ENCODE data around the gene C12orf75. TPM values are rescaled to one million over a fixed set of nuclear protein-coding genes. Genes with fewer than 3 reads are reported as not detected.

C12orf75 gene
- 189 to 310 TPM (median 286 TPM) in 3 replicates for total RNA-seq
- long read RNA-seq, transcript C12orf75-208 (5 exons, 1,329 nt) = minor isoform, 6 of 418 reads
- long read RNA-seq, transcript C12orf75-206 (6 exons, 291 nt) = minor isoform, 7 of 418 reads
- long read RNA-seq, transcript C12orf75-201 (6 exons, 1,366 nt) = major isoform, 383 of 418 reads
- long read RNA-seq, partial matches to known transcripts = 3 of 418 reads
- long read RNA-seq, other reads (novel, unspliced or antisense) = 19 of 418 reads

GRCh38 chr12:105330283-105330930 is at the start of gene C12orf75:
Gene C12orf75 (plus strand): TSS chr12:105330691. CDS start chr12:105330892, 201 bp downstream.
- TF ChIP-seq, protein P1, sequence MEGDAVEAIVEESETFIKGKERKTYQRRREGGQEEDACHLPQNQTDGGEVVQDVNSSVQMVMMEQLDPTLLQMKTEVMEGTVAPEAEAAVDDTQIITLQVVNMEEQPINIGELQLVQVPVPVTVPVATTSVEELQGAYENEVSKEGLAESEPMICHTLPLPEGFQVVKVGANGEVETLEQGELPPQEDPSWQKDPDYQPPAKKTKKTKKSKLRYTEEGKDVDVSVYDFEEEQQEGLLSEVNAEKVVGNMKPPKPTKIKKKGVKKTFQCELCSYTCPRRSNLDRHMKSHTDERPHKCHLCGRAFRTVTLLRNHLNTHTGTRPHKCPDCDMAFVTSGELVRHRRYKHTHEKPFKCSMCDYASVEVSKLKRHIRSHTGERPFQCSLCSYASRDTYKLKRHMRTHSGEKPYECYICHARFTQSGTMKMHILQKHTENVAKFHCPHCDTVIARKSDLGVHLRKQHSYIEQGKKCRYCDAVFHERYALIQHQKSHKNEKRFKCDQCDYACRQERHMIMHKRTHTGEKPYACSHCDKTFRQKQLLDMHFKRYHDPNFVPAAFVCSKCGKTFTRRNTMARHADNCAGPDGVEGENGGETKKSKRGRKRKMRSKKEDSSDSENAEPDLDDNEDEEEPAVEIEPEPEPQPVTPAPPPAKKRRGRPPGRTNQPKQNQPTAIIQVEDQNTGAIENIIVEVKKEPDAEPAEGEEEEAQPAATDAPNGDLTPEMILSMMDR (IDR thresholded peaks at IDR 0.05) = no peak
- DNase-seq (ENCODE audit: low spot score) = peak; percentile 95
- Mint-ChIP-seq H3K27me3 (ENCODE audit: low read depth) (no peaks in the 10 kb centered on the region), H3K27ac (ENCODE audit: unreplicated experiment) (peak within 1 kb of the TSS; percentile 87), H3K9me3 (ENCODE audit: low read depth) (no peaks in the 10 kb centered on the region), H3K36me3 (ENCODE audit: low read depth) (no peaks in the 10 kb centered on the region), H3K4me1 (ENCODE audit: low read depth) (peaks cover 58% of the 10 kb centered on the region), H3K4me3 (ENCODE audit: unreplicated experiment) (peak within 1 kb of the TSS; percentile 80)

- no peaks in the 10 kb centered on the region for H3K36me3 Mint-ChIP-seq (ENCODE audit: low read depth)
- no peaks in the 10 kb centered on the region for H3K4me1 Mint-ChIP-seq (ENCODE audit: low read depth)
- H3K27me3 Mint-ChIP-seq (ENCODE audit: low read depth) = no peaks in the 10 kb centered on the region
- no peaks in the 10 kb centered on the region for H3K9me3 Mint-ChIP-seq (ENCODE audit: low read depth)
- H3K27ac Mint-ChIP-seq (ENCODE audit: unreplicated experiment) = no peak overlapping the region
- no peak overlapping the region for H3K4me3 Mint-ChIP-seq (ENCODE audit: unreplicated experiment)
- no peak for DNase-seq (ENCODE audit: low spot score)
- TF ChIP-seq, protein P1 (IDR thresholded peaks at IDR 0.05) = no peak
These were observed 49.4 kb upstream of the C12orf75 start for GRCh38 chr12:105280966-105281693.

DNA sequence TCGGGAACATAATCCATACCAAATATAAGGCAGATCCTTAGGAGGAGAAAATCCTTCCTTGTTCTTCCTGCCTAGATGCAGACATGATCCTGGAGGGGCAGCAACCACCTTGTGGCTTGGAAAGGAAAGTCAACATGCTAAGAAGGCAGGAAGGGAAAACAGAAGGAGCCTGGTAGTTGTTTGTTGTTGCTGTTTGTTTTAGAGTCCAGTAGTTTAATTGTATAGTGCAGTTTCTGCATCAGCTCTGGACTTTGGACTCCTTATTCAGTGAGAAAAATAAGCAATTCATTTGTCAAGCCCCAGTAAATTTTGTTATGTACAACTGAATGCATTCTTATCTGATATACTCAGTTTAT is 48.8 kb upstream of the C12orf75 start:
- no peak for DNase-seq (ENCODE audit: low spot score)
- Mint-ChIP-seq H3K36me3 (ENCODE audit: low read depth) (no peaks in the 10 kb centered on the region), H3K27ac (ENCODE audit: unreplicated experiment) (no peak overlapping the region), H3K9me3 (ENCODE audit: low read depth) (no peaks in the 10 kb centered on the region), H3K4me1 (ENCODE audit: low read depth) (no peaks in the 10 kb centered on the region), H3K4me3 (ENCODE audit: unreplicated experiment) (no peak overlapping the region), H3K27me3 (ENCODE audit: low read depth) (no peaks in the 10 kb centered on the region)
- TF ChIP-seq, protein P1 (IDR thresholded peaks at IDR 0.05) = no peak

DNA sequence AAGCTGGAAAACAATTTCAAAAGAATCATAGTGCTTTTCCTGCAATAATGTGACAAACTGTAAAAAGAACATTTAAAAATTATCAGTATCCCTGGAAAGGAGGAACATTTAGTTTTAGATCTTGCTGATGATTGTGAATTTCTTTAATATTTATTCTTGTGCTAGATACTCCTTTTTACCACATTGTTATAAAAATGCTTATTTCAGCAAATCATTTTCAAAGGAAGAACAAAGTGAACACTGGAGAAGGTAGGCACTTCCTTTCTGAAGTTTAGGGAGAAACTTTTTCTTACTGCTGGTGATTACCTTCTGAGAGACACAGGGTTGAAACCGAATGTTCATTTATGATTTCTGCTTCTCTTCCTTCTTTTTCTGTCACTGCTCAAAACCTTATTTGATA is 45.1 kb upstream of the C12orf75 start:
- no peak for DNase-seq (ENCODE audit: low spot score)
- no peak overlapping the region for H3K27ac Mint-ChIP-seq (ENCODE audit: unreplicated experiment)
- H3K27me3 Mint-ChIP-seq (ENCODE audit: low read depth) = no peaks in the 10 kb centered on the region
- no peak overlapping the region for H3K4me3 Mint-ChIP-seq (ENCODE audit: unreplicated experiment)
- TF ChIP-seq, protein P1 (IDR thresholded peaks at IDR 0.05) = no peak
- no peaks in the 10 kb centered on the region for H3K9me3 Mint-ChIP-seq (ENCODE audit: low read depth)
- H3K36me3 Mint-ChIP-seq (ENCODE audit: low read depth) = no peaks in the 10 kb centered on the region
- H3K4me1 Mint-ChIP-seq (ENCODE audit: low read depth) = no peaks in the 10 kb centered on the region

DNA sequence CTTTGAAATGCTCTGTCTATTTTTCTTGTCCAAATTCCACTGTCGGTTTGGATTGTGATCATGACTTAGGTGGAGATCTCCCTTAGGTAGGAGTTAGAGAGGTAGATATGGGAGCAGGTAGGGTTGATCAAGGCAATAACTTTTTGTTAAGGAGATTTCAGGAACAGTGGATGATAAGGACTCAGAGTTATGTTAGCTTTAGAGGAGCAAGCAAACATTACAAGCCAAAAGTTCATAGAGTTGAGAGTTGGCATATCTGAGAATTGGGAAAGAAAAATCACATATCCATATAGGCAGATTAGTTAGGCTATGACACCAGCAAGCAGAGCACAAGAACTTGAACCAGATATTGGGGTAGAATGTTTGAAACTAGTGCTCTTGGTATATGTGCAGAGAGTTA is 43.1 kb upstream of the C12orf75 start:
- Mint-ChIP-seq H3K4me3 (ENCODE audit: unreplicated experiment) (no peak overlapping the region), H3K27ac (ENCODE audit: unreplicated experiment) (no peak overlapping the region), H3K4me1 (ENCODE audit: low read depth) (peaks cover 6% of the 10 kb centered on the region), H3K36me3 (ENCODE audit: low read depth) (no peaks in the 10 kb centered on the region), H3K9me3 (ENCODE audit: low read depth) (no peaks in the 10 kb centered on the region), H3K27me3 (ENCODE audit: low read depth) (no peaks in the 10 kb centered on the region)
- no peak for DNase-seq (ENCODE audit: low spot score)
- TF ChIP-seq, protein P1 (IDR thresholded peaks at IDR 0.05) = no peak
